Astrocyte of the spinal cord (primary cell): ENCODE results near the gene KLHL7.

Source experiments
- DNase-seq: peaks from one replicate; pipeline ENCODE4 v3.0.0; 2011; ENCODE audit warnings: low read depth, low spot score
- H3K4me3 ChIP-seq: 2 replicates; pipeline ENCODE4 v1.5.1; 2011; ENCODE audit warnings: low read depth, mild to moderate bottlenecking, low read length, moderate library complexity
- CTCF ChIP-seq: IDR thresholded peaks from 2 replicates; pipeline ENCODE4 v1.5.1; 2012; ENCODE audit warnings: low read depth, mild to moderate bottlenecking, low read length, inconsistent platforms
- in situ Hi-C: cut with HindIII; loops from 2 replicates; pipeline ENCODE4 v1.10.0; 2017; ENCODE audit warnings: low sequenced_read_pairs

Gene KLHL7

GRCh38 chr7:23106823-23107663 lies 1.5 kb downstream of the KLHL7 start:
- DNase-seq = peak; percentile 22
- no peak for TF ChIP-seq CTCF
- in situ Hi-C loops = no loop called here
- H3K4me3 ChIP-seq = peak overlapping the region; percentile 77

- DNase-seq = no peak
- no peak for TF ChIP-seq CTCF
- H3K4me3 ChIP-seq = peak overlapping the region; percentile 77
- in situ Hi-C loops = no loop called here
Measured at GRCh38 chr7:23107781-23108180, 2.2 kb downstream of the KLHL7 start.

GRCh38 chr7:23108995-23109394 lies 3.4 kb downstream of the KLHL7 start:
- no peak for TF ChIP-seq CTCF
- no peak overlapping the region for H3K4me3 ChIP-seq
- in situ Hi-C loops = no loop called here
- no peak for DNase-seq

- no peak for DNase-seq
- in situ Hi-C loops = no loop called here
- TF ChIP-seq CTCF = no peak
- no peak overlapping the region for H3K4me3 ChIP-seq
Measured at GRCh38 chr7:23109470-23109869, 3.9 kb downstream of the KLHL7 start.

- no peak for TF ChIP-seq CTCF
- DNase-seq = no peak
- no peak overlapping the region for H3K4me3 ChIP-seq
- in situ Hi-C loops = no loop called here
Measured at GRCh38 chr7:23114896-23115295, 9.3 kb downstream of the KLHL7 start.

- in situ Hi-C loops = no loop called here
- DNase-seq = no peak
- no peak overlapping the region for H3K4me3 ChIP-seq
- TF ChIP-seq CTCF = no peak
Measured at GRCh38 chr7:23115991-23116390, 10.4 kb downstream of the KLHL7 start.
